Stimulated activated CD4-positive, alpha-beta T cell treated with anti-CD3 and anti-CD28 coated beads, Interleukin-2, amount 100 ng/mL, for 48 hours (primary cell): ENCODE data around the gene OSBPL5.
"Not testable (repeated sequence)": the region's sequence is repeated elsewhere in the genome, so short reads cannot be mapped to it uniquely, and the experiment has no call there.

Source experiments
- DNase-seq, 2 donors: peaks; one replicate each; pipeline ENCODE4 v3.0.0-alpha.2; 2020

Gene OSBPL5

GRCh38 chr11:3181725-3182461 is 16.8 kb upstream of the OSBPL5 start:
- DNase-seq, result no peak

GRCh38 chr11:3180869-3181268 is 15.8 kb upstream of the OSBPL5 start:
- no peak for DNase-seq

GRCh38 chr11:3178349-3178748 is 13.2 kb upstream of the OSBPL5 start:
- no peak for DNase-seq

- DNase-seq, result no peak
These were observed 12.8 kb upstream of the OSBPL5 start for GRCh38 chr11:3177931-3178330.

GRCh38 chr11:3176487-3176886 is 11.4 kb upstream of the OSBPL5 start:
- DNase-seq, result no peak

- no peak for DNase-seq
These were observed 10.1 kb upstream of the OSBPL5 start for GRCh38 chr11:3175194-3175593.

- no peak for DNase-seq
These were observed 9.3 kb upstream of the OSBPL5 start for GRCh38 chr11:3174387-3174786.

GRCh38 chr11:3173795-3174194 is 8.7 kb upstream of the OSBPL5 start:
- DNase-seq, result no peak

- DNase-seq, result no peak
These were observed 6.9 kb upstream of the OSBPL5 start for GRCh38 chr11:3171931-3172560.

GRCh38 chr11:3170756-3171650 is 5.9 kb upstream of the OSBPL5 start:
- DNase-seq, result no peak

GRCh38 chr11:3170044-3170755 is 5.1 kb upstream of the OSBPL5 start:
- no peak for DNase-seq

GRCh38 chr11:3169255-3170043 is 4.3 kb upstream of the OSBPL5 start:
- DNase-seq, result peak in 1 of 2 donors; percentile 27

- not testable (repeated sequence) for DNase-seq
These were observed 3.7 kb upstream of the OSBPL5 start for GRCh38 chr11:3168742-3169254.

- DNase-seq, result no peak
These were observed 2.3 kb upstream of the OSBPL5 start for GRCh38 chr11:3167143-3168119.

- no peak for DNase-seq
These were observed 1.4 kb upstream of the OSBPL5 start for GRCh38 chr11:3166268-3167142.

- DNase-seq, result no peak
These were observed 782 bp upstream of the OSBPL5 start for GRCh38 chr11:3165916-3166267.

GRCh38 chr11:3164552-3165151 is 458 bp downstream of the OSBPL5 start:
- DNase-seq, result no peak

- no peak for DNase-seq
These were observed 965 bp downstream of the OSBPL5 start for GRCh38 chr11:3164138-3164551.
